Measurements from ENCODE around the gene MTHFD1L. TPM values are rescaled to one million over a fixed set of nuclear protein-coding genes. Genes with fewer than 3 reads are reported as not detected.

MTHFD1L gene
- total and polyA plus RNA-seq, 3 donors from 2014 or later, result 23.4 to 35.3 (median 29.5) TPM

GRCh38 chr6:151103266-151103665, 237.8 kb downstream of the MTHFD1L start:
- no peak overlapping the region for H3K4me3 ChIP-seq
- no peaks in the 10 kb centered on the region for H3K9me3 ChIP-seq
- H3K27me3 ChIP-seq, result no peaks in the 10 kb centered on the region
- no peak for TF ChIP-seq POLR2A (IDR thresholded peaks at IDR 0.05)
- TF ChIP-seq CTCF (IDR thresholded peaks at IDR 0.05), result no peak
- 81 to 91% methylated on average over 4 of the region's 4 CpGs for WGBS, 2 donors
- intact Hi-C loops (cut with DNase I; ENCODE audit: low total_unique reads), result no loop called here
- no peak overlapping the region for H3K27ac ChIP-seq
- DNase-seq, result no peak
- peaks cover 15% of the 10 kb centered on the region for H3K4me1 ChIP-seq
- no peaks in the 10 kb centered on the region for H3K36me3 ChIP-seq (ENCODE audit: low read depth, missing control alignments)

GRCh38 chr6:151107897-151108427, 242.5 kb downstream of the MTHFD1L start:
- 47 to 60% methylated on average over 4 of the region's 4 CpGs for WGBS, 2 donors
- TF ChIP-seq POLR2A (IDR thresholded peaks at IDR 0.05) (no peak), CTCF (IDR thresholded peaks at IDR 0.05) (no peak)
- intact Hi-C loops (cut with DNase I; ENCODE audit: low total_unique reads), result no loop called here
- no peak for DNase-seq
- Histone ChIP-seq H3K9me3 (no peaks in the 10 kb centered on the region), H3K36me3 (ENCODE audit: low read depth, missing control alignments) (no peaks in the 10 kb centered on the region), H3K27me3 (no peaks in the 10 kb centered on the region), H3K4me1 (no peaks in the 10 kb centered on the region), H3K27ac (no peak overlapping the region), H3K4me3 (no peak overlapping the region)

GRCh38 chr6:151108548-151108947, 243.0 kb downstream of the MTHFD1L start:
- no peak for DNase-seq
- Histone ChIP-seq H3K4me1 (no peaks in the 10 kb centered on the region), H3K36me3 (ENCODE audit: low read depth, missing control alignments) (no peaks in the 10 kb centered on the region), H3K4me3 (no peak overlapping the region), H3K27ac (no peak overlapping the region), H3K27me3 (no peaks in the 10 kb centered on the region), H3K9me3 (no peaks in the 10 kb centered on the region)
- intact Hi-C loops (cut with DNase I; ENCODE audit: low total_unique reads), result no loop called here
- 86 to 87% methylated on average over 6 of the region's 6 CpGs for WGBS, 2 donors
- TF ChIP-seq CTCF (IDR thresholded peaks at IDR 0.05) (no peak), POLR2A (IDR thresholded peaks at IDR 0.05) (no peak)

GRCh38 chr6:151109361-151109760, 243.9 kb downstream of the MTHFD1L start:
- Histone ChIP-seq H3K9me3 (no peaks in the 10 kb centered on the region), H3K27ac (no peak overlapping the region)
- intact Hi-C loops (cut with DNase I; ENCODE audit: low total_unique reads), result no loop called here

More at GRCh38 chr6:151109361-151109760, 243.9 kb downstream of the MTHFD1L start:
- whole genome bisulfite sequencing, 2 donors, result 74 to 82% methylated on average over 8 of the region's 8 CpGs
- Histone ChIP-seq H3K4me3 (no peak overlapping the region), H3K27me3 (no peaks in the 10 kb centered on the region), H3K4me1 (no peaks in the 10 kb centered on the region), H3K36me3 (ENCODE audit: low read depth, missing control alignments) (no peaks in the 10 kb centered on the region)
- TF ChIP-seq CTCF (IDR thresholded peaks at IDR 0.05) (no peak), POLR2A (IDR thresholded peaks at IDR 0.05) (no peak)
- DNase-seq, result no peak
